HG03060 (cell line): ENCODE measurements around the gene RBFOX2.
"Not testable (repeated sequence)": the region's sequence is repeated elsewhere in the genome, so short reads cannot be mapped to it uniquely, and the experiment has no call there.

Source experiments
- ATAC-seq: cut with Tn5 transposase; IDR thresholded peaks from one replicate; pipeline ENCODE4 v1.9.1; 2021; ENCODE audit warnings: low read depth, moderate number of reproducible peaks; ENCODE audit not compliant: unreplicated experiment

RBFOX2 gene

DNA sequence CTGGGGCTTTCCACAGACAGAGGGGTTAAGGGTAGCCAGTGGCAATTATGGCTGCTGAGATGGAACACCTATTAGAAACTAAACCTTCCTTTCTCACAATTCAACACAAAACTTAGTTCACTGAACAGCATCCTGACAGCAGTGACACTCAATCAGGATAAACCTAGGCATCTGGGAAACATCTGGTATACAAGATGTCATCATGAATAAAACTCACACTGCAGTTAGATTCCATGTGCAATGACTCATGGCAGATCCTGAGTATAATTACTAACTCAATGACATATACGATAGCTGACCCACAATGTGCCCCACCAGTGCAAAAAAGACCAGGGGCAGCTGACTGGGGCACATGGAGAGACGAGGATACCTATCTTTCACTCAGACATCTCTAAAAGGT, 17.7 kb downstream of the RBFOX2 start:
- ATAC-seq: no peak

DNA sequence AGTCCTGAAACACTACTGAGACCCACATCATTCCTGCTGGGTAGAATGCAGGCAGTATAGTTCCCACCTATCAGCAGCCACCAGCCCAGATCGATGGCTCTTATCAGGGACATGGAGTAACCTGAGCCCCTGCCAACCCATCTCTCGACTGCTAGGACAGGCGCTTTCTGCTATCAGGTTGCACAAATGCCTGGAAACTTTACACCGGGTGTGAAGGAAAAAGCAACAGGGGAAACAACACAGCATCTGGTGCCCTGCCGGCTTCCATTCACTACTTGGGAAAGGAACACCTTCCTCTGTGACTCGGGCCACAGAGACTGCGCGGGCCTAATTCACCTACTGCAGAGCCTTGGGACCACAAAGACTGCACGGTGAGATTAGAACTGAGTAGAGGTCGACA, 18.5 kb downstream of the RBFOX2 start:
- ATAC-seq: no peak

DNA sequence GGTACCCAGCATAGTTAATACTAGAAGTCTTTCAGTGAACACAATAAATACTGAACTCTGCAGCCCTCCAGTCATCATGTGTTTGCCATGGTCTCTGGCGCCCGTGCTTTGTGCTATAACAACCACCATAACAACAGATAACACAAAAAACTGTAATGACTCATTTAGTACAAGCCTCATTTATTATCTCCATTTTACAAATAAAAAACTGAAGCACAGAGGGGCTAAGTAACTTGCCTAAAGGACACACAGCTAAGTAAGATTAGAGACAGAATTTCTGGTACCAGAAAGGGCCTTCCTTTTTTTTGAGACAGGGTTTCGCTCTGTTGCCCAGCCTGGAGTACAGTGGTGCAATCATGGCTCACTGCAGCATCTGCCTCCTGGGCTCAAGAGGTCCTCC, 19.5 kb downstream of the RBFOX2 start:
- no peak for ATAC-seq

DNA sequence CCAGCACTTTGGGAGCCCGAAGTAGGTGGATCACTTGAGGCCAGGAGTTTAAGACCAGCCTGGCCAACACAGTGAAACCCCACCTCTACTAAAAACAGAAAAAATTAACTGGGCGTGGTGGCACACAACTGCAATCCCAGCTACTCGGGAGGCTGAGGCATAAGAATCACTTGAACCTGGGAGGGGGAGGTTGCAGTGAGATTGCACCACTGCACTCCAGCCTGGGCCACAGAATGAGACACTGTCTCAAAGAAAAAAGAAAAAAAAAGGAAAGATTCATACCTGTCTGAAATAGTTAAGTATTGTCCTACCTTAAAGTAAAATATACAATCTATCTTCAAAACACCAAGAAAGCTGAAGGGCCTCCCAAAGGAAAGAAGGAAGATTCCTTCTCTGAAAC, 20.1 kb downstream of the RBFOX2 start:
- ATAC-seq: no peak

GRCh38 chr22:36008131-36008530, 20.5 kb downstream of the RBFOX2 start:
- no peak for ATAC-seq

- no peak for ATAC-seq
These were observed 24.5 kb downstream of the RBFOX2 start for GRCh38 chr22:36003972-36004674.

- ATAC-seq: no peak
These were observed 25.8 kb downstream of the RBFOX2 start for GRCh38 chr22:36002718-36003260.

DNA sequence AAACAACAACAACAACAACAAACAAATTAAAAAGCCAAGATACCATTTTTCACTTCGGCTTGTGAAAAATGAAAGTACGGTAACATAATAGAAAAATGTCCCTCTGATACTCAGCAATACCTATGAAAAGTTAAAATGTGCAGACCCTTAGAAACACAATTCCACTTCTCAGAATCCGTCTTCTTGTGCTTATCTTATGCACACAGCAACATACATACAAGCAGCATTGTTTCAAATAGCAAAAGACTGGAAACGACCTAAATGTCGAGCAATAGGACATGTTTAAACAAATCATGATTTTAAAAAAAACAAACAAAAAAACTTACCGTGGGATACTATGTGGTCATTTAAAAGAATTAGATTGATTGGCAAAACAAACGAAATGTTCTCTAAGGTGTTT, 26.5 kb downstream of the RBFOX2 start:
- no peak for ATAC-seq

DNA sequence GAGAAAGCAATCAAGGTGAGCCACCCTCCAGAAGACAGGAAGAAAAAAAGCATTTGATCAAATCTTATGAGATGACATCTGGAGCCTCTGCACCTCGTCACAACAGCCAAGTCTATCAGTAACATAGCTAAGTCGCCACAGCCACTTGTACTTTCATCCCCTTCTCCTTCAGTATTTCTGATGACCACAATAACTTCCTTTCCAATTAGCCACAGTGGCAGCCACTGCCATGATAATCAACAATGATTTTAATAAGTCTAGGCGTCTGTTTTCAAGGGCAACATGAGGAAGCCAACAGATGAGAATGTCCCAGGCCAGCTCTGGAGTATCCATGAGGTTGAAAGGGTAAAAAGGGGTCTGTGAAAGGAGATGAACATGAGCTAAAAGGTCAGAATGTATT, 29.9 kb downstream of the RBFOX2 start:
- ATAC-seq: no peak

DNA sequence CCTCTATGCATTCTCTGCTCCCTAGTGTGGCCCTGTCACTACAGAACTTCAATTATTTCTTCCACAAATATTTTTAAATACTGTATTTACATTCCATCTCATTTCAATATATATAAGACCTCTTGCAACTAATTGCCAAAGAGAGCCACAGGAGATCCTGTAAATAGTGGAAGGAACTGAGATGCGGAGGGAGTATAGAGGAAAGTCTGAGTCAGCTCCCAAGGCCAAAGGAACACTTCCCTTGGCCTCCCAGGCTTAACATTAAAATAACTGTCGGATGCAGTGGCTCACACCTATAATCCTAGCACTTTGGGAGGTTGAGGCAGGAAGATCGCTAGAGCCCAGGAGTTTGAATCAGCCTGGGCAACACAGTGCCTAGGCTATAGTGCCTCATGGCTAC, 31.2 kb downstream of the RBFOX2 start:
- ATAC-seq: no peak

DNA sequence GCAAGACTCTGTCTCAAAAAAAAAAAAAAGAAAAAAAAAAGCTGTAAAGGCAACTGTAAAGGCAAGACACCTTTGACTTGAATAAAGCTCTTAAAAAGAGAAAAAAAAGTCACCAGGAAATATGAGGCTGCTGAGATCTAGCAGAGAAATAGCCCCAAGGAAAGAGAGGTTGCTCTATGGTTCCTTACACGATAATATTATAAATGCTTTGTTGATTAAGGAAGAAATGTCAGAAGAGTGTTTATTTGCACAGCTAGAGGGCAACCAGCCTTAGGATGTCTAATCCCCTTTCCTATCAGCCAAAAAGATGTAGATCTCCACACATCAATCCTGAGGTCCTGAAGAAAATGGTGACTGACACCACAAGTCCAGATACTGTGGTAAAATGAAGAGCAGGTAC, 32.0 kb downstream of the RBFOX2 start:
- ATAC-seq: no peak

DNA sequence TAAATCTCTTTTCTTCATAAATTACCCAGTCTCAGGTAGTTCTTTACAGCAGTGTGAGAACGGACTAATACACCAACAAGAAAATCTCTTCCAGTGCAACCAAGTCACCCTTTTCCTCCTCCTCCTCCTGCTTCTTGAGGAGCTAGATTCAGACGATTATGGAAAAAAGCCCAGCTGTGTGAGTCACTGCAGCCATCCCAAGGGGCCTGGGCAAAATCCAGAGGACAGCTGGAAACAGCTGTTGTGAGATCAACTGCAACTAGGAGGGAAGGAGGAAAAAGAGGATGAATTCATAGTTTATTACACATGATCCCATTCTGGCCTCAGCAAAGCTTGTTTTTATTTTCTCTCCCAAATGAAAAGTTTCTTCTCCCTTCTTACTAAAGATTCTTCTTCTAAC, 32.9 kb downstream of the RBFOX2 start:
- ATAC-seq: no peak

GRCh38 chr22:35995348-35995747, 33.3 kb downstream of the RBFOX2 start:
- no peak for ATAC-seq

DNA sequence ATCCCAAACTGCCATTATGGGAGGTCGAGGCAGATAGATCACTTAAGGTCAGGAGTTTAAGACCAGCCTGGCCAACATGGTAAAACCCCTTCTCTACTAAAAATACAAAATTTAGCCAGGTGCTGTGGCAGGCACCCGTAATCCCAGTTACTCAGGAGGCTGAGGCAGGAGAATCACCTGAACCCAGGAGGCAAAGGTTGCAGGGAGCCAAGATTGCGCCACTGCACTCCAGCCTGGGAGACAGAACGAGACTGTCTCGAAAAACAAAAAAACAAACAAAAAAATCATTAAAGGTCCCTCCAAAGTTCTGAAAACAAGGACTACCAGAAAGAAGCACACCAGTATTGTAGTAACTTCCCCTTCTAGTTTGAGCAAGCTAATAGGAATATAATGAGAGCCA, 34.9 kb downstream of the RBFOX2 start:
- not testable (repeated sequence) for ATAC-seq

DNA sequence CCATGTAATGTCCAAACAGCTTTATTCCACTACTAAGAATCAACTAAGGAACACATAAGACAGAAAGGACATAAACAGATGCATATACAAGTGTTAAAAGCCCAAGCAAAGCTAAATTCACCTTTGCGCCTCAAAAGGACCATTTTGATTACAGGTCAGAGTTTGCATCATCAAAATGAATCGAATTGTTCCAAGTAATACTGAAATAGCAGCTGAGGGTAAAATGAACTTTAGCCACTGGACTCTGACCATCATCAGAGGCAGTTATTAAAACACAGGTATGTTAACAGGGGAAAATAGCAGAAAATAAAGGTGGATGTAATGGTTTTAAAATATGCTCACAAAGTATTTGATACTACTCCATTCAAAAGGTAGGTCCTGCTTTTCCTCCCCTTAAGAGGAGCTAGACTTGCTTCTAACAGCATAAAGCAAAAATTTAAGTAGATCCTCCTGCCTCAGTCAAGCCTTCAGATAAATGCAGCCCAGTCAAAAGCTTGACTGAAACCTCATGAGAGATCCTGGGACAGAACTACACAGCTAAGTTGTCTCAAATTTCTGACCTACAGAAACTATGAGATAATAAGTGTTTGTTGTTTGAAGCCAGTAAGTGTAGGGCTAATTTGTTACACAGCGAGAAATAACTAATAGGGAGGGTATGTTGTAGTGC, 35.4 kb downstream of the RBFOX2 start:
- no peak for ATAC-seq

GRCh38 chr22:35991168-35991567, 37.5 kb downstream of the RBFOX2 start:
- no peak for ATAC-seq

- no peak for ATAC-seq
These were observed 40.6 kb downstream of the RBFOX2 start for GRCh38 chr22:35988030-35988429.

- ATAC-seq: no peak
These were observed 41.1 kb downstream of the RBFOX2 start for GRCh38 chr22:35987487-35987886.

DNA sequence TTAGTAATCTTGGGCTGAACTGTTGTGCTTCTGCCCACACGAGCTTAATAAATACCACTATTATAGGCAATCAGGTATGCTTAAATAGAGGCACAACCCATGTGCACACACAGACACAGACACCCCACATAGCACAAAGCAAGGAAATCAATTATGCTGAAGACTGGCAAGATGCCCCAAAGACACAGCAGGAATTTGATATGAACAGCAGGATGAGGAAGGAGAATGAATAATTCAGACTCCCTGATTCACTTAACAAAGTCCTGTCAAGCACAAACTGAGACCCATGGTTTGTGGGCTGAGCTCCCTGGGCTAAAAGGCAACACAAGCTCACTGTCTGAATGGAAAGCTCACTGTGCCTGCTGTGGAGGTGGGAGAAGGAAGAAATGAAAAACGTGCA, 42.5 kb downstream of the RBFOX2 start:
- ATAC-seq: no peak

GRCh38 chr22:35985371-35985770, 43.3 kb downstream of the RBFOX2 start:
- ATAC-seq: no peak

GRCh38 chr22:35984183-35985175, 44.1 kb downstream of the RBFOX2 start:
- ATAC-seq: no peak
